Stimulated activated CD4-positive, alpha-beta T cell treated with anti-CD3 and anti-CD28 coated beads, TNF-alpha, amount 100 ng/mL, for 4 hours (primary cell): Measurements from ENCODE around the gene GRK2.

Experiments used
- DNase-seq, 3 experiments: peaks; one replicate each; pipeline ENCODE4 v3.0.0-alpha.2; 2020; ENCODE audit warnings: low read depth in 3 of 3

GRK2 gene

DNA sequence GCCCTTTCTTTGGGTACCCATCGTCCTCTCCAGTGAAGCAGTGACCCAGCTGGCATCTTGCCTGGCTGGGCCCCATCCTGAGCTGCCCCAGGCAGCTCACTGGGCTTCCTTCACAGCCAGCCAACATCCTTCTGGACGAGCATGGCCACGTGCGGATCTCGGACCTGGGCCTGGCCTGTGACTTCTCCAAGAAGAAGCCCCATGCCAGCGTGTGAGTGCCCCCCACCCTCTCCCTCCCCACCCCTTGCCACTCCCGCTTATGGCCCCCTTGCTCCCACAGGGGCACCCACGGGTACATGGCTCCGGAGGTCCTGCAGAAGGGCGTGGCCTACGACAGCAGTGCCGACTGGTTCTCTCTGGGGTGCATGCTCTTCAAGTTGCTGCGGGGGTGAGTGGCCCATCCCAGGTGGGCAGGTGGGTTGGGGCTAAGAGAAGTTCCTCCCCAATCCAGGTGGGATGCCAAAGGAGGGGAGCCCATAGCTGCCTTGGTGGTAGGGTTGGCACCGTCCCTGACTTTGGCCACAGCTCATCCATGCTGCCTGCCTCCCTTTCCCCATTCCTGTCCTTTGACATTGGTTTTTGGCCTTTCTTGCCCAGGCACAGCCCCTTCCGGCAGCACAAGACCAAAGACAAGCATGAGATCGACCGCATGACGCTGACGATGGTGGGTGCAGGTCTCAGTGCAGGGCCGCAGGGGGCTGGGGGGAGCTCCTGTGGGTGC lies 16.0 kb downstream of the GRK2 start:
- no peak for DNase-seq

DNA sequence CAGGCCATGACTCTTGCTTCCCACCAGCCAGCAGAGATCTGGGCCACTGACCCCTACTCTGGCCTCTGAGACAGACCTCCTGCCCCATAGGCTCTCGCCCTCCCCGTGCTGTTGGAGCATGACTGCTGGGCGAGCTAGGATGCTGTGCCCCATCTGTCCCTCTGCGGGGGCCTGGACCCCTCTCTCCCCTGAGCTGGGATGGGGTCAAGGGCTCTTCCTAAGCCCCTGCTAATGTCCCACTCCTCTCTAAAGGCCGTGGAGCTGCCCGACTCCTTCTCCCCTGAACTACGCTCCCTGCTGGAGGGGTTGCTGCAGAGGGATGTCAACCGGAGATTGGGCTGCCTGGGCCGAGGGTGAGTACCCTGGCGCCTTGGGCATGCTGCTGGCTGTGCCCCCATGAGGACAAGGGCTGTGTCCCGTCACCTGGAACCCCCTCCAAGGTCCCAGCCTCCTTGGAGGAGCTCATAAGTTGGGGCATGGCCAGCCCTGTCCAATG lies 16.7 kb downstream of the GRK2 start:
- DNase-seq = no peak

DNA sequence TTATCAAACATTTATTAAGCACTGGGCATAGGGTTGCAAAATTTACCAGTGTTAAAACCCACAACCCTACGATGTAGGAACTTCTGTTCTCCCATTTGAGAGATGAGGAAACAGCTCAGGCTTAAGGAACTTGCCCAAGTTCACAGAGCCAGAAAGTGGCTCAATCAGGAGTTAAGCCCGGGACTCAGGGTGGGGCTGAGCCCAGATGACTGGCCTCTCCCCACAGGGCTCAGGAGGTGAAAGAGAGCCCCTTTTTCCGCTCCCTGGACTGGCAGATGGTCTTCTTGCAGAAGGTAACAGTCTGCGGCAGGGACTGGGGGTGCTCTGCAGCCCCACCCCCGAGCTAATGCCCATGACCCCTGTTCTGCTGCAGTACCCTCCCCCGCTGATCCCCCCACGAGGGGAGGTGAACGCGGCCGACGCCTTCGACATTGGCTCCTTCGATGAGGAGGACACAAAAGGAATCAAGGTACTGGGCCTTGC lies 17.2 kb downstream of the GRK2 start:
- no peak for DNase-seq

DNA sequence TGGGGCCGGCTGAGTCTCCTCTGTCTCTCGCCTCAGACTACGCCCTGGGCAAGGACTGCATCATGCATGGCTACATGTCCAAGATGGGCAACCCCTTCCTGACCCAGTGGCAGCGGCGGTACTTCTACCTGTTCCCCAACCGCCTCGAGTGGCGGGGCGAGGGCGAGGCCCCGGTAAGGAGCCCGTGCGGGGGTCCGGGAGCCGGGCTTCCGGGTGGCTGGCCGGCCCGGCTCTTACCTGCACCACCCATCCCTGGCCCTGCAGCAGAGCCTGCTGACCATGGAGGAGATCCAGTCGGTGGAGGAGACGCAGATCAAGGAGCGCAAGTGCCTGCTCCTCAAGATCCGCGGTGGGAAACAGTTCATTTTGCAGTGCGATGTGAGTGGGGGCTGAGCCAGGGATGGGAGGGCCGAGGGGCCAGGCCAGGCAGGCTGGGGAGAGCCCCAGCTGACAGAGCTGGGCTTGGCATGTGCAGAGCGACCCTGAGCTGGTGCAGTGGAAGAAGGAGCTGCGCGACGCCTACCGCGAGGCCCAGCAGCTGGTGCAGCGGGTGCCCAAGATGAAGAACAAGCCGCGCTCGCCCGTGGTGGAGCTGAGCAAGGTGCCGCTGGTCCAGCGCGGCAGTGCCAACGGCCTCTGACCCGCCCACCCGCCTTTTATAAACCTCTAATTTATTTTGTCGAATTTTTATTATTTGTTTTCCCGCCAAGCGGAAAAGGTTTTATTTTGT lies 18.7 kb downstream of the GRK2 start:
- no peak for DNase-seq

DNA sequence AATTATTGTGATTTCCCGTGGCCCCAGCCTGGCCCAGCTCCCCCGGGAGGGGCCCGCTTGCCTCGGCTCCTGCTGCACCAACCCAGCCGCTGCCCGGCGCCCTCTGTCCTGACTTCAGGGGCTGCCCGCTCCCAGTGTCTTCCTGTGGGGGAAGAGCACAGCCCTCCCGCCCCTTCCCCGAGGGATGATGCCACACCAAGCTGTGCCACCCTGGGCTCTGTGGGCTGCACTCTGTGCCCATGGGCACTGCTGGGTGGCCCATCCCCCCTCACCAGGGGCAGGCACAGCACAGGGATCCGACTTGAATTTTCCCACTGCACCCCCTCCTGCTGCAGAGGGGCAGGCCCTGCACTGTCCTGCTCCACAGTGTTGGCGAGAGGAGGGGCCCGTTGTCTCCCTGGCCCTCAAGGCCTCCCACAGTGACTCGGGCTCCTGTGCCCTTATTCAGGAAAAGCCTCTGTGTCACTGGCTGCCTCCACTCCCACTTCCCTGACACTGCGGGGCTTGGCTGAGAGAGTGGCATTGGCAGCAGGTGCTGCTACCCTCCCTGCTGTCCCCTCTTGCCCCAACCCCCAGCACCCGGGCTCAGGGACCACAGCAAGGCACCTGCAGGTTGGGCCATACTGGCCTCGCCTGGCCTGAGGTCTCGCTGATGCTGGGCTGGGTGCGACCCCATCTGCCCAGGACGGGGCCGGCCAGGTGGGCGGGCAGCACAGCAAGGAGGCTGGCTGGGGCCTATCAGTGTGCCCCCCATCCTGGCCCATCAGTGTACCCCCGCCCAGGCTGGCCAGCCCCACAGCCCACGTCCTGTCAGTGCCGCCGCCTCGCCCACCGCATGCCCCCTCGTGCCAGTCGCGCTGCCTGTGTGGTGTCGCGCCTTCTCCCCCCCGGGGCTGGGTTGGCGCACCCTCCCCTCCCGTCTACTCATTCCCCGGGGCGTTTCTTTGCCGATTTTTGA lies 19.5 kb downstream of the GRK2 start:
- DNase-seq = no peak

DNA sequence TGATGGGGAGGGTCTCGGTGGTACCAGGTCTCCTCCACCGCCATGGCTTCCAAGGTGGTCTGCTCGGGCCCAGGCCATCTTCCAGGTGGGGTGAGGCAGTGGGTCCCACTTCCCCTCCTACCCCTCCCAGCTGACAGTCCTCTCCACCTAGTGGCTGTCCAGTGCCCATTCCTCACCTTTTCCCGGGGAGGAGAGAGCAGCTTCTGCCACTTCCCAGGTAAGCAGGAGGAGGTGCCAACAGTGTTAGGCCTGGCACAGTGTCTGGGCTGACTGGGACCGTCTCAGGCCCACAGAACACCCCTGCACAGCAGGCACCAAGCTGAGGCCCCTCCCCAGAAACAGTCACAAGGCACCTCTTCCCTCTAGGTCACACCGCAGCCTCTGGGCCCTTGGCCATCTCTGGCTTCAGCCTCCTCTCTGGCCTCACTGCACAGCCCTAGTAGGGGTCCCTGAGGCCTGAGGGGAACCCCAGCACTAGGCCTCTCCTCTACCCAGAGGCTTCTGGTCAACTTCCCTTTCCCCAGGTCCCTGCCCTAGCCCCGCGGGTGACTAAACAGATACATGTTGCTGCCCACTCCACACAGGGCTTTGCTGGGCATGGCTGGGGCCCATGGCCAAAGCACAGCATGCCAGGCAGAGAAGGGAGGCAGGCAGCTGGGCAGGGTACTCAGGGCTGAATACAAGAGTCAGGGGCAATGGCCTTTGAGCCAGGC lies 20.5 kb downstream of the GRK2 start:
- DNase-seq = no peak

DNA sequence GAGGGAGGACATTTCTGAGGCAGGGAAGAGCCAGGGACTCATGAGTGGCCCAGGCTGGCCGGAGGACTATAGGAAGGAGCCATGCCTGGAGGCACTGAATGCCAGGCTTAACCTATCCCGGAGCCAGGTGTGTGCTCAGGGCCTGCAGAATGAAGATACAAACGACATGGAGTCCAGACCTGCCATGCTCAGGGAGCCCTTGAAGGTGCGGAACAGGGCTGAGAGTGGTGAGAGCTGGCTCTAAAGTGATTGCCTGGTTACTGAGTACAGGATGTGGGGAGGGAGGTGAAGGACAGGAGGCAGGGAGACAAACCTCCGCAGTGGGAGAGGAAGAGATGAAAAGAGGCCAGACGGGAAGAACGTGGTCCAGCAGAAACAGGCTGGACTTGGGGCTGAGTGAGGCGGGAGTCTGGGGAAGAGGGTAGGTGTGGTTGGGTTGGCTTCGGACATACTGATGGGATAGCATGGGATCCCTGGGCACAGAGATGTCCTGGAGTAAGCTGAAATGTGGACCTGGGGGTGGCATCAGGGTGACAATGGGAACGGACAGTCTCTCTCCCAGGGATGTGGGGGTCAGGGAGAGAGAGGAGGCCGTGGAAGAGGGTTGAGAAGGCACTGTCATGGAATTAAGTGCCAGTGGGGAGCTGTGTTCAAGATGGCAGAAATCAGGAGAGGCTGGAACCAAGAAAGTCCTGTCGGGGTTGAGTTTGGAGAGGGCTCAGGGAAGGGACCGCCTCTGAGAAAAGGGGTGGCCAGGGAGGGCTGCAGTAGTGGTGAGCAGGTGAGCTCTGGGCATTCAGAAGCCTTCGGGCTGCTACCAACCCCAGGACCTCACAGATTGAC lies 21.3 kb downstream of the GRK2 start:
- DNase-seq = no peak

DNA sequence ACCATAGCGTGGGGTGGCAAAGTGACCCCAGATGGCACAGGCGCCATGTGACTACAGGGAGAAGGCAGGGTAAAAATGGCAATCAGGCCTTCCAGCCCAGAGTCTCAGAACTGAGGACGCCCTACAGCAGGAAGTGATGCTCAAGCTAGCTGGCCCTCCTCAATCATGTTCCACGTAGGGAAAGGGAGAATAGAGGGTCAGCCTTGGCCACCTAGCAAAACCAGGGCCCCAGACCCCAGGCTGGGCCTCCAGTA lies 21.9 kb downstream of the GRK2 start:
- DNase-seq = no peak

DNA sequence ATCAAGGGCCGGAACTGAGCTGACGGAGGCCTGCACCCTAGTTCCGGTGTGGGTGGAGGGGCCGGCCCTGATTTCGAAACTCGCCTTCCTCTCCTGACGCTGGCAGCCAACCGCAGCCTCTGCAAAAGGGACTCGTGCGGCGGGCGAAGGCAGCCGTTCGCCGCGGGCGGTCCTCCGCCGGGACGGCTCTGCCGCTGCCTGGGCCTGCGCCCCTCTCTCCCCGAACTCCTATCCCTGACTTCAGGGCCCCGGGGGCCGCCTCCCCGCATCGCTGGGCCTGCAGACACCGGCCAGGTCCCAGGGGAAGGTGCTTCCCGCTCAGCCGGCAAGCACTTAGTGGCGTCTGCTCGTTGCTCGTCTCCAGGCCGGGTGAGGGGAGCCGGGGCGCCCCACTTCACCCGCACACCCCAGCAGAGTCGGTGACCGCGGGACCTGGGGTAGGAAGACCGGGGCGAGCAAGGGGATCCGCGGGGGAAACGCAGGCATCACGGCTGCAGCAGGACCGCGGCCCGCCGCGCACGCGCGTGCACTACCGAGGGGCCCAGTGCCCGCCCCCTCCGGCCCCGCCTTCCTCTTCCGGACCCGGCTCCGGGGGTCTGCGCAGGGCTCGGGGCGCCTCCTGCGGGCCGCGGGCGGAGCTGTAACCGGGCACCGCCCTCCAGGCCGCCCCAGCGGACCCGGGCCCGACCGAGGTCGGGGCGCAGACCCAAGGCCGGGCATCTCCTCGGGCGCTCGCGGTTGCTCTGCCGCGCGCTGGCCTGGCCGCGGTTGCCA lies 22.4 kb downstream of the GRK2 start:
- peak; percentile 74 to 79 (median 75) for DNase-seq

DNA sequence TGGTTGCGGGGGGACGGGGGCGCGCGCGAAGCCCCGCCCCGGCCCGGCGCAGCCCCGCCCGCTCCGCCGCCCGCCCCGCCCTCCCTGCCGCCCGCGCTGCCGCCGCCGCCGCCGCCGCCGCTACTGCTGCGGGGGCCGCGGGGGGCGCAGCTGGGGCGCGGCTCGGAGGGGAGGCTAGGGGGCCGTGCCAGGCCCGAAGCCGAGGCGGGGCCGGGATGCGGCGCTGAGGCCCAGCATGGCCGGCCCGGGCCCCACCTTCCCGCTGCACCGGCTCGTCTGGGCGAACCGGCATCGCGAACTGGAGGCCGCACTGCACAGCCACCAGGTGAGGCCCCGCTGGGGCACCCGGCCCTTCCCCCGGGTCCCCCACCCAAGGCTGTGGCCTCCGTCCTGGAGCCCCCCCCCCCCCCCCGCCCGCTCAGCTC lies 23.0 kb downstream of the GRK2 start, which contains the start of gene ANKRD13D:
Gene ANKRD13D (plus strand): TSS at position 78 of the 425 bp plus-strand sequence. CDS start 158 bp downstream, at position 236.
- peak in 1 of 3 experiments; percentile 40 for DNase-seq

DNA sequence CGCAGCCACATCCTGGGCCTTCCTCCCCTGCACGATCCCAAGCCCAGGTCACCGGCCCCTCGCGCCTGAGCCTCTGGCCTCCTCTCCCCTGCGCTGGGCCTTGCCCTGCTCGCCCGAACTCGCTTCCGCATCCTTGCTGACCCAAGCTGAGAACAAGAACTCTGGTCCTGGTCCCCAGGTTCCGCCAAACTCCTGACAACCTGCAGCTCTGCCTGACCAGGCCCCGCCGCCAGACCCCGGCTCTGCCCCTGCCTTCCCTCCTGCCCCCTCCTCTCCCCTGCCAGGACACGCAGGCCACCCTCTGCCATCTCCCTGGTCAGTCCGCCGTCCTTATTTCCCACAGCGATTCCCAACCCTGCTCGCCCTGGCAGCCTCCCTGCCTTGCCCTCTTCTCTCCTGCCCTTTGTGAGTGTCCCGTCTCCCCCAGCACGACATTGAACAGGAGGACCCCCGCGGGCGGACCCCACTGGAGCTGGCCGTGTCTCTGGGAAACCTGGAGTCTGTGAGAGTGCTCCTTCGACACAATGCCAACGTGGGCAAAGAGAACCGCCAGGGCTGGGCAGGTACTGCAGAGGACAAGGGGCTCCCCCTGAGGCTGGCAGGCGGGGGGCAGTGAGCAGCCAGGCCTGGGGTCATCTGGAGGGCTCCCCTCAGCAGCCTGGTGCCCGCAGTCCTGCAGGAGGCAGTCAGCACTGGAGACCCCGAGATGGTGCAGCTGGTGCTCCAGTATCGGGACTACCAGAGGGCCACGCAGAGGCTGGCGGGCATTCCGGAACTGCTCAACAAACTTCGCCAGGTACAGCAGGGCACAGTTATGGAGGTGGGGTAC lies 23.6 kb downstream of the GRK2 start:
- DNase-seq = no peak

DNA sequence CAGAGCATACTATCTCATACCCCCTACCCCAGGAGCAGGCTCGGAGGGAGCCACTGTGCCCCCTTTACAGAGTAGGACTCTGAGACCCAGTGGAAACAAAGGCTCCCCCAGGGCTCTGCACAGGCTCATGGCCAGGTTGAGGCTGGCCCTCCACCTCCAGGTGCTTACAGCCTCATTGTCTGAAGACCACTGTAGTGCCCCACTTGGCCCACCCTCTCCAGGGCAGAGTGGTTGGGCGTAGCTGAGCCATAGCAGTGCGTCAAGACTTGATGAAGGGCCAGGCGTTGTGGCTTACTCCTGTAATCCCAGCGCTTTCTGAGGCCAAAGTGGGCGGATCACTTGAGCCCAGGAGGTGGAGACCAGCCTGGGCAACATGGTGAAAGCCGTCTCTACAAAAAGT lies 24.5 kb downstream of the GRK2 start:
- no peak for DNase-seq

DNA sequence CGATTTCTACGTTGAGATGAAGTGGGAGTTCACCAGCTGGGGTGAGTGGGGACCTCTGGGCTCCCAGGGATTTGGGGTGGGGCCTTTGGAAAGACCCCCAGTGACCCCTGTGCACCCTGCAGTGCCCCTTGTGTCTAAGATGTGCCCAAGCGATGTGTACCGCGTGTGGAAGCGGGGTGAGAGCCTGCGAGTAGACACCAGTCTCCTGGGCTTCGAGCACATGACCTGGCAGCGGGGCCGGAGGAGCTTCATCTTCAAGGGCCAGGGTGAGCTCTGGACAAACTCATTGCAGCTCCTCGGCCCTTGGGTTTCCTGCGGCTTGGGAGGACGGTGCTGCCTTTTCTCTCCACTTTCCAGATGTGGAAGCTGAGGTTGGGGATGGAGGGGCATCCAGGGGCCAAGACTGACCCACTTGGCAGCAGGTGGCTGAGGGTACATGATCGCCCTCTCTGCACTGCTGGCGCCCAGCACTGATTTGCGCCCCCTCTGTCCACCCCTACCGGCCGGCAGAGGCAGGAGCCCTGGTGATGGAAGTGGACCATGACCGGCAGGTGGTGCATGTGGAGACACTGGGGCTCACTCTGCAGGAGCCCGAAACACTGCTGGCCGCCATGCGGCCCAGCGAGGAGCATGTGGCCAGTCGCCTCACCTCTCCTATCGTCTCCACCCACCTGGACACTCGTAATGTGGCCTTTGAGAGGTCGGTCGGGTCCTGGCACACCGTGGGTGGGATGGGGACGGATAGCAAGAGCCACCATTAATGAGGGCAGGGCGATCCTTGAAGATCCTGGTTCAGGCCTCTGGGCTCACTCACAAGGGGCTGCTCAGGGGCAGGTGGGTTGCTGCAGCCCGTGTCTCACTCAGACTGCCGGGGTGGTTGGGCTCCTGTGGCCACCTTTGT lies 25.5 kb downstream of the GRK2 start:
- no peak for DNase-seq

DNA sequence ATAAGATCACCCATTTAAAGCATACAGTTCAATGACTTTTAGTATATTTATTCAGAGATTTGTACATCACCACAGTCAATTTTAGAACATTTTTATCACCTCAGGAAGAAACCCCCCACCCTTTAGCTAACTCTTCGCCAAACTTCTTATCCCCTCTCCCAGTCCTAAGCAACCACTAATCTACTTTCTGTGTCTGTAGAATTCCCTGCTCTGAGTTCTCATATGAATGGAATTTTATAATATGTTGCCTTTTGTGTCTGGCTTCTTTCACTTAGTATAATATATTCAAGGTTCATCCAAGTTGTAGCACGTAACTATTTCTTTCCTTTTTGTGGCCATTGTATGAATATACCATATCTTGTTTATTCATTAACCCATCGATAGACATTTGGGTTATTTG lies 26.4 kb downstream of the GRK2 start:
- DNase-seq = no peak

DNA sequence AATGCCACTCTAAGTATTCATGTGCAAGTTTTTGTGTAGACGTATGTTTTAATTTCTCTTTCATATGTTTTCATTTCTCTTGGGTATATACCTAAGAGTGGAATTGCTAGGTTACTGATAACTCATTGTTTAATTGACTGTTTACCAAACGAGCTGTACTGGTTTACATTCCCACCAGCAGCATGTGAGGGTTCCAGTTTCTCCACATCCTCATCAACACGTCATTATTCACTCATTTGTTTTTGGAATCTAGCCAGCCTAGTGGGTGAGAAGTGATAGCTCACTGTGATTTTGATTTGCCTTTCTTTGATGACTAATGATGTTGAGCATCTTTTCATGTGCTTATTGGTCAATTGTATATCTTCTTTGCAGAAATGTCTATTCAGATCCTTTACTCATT lies 26.8 kb downstream of the GRK2 start:
- DNase-seq = no peak

DNA sequence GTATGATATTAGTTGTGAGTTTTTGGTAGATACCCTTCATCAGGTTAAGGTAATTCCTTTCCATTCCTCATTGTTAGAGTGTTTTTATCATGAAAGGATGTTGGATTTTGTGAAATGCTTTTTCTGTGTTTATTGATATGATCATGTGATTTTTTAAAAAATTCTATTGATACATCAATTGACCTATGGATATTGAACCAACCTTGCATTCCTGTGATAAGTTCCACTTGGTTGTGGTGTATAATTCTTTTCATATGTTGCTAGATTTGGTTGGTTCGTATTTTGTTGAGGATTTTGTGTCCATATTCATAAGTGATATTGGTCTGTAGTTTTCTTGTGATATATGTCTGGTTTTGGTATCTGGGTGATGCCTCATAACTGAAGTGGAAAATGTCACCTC lies 29.6 kb downstream of the GRK2 start:
- DNase-seq = no peak

DNA sequence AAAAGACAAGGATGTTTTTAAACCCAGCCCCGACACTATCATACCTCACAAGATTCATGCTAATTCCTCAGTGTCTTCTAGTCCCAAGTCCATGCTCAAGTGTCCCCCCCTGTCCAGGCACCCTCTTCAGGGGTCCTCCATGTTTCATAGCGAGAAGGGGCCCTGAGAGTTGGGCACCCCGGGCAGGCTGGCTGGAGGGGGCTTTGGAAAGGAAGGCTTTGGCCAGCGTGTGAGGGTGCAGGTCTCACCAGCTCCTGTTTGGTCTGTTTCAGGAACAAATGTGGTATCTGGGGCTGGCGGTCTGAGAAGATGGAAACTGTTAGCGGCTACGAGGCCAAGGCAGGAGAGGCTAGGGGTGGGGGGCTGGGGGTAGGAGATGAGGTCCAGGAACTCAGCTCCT lies 32.5 kb downstream of the GRK2 start:
- DNase-seq = no peak
